ENCODE data around the gene MS4A7.

GRCh38 chr11:60360621-60361020 lies 17.7 kb upstream of the MS4A7 start:
- TF ChIP-seq CTCF (conservative IDR thresholded peaks at IDR 0.05; ENCODE audit: low read length) (no peak), EZH2phosphoT487 (IDR thresholded peaks at IDR 0.05; ENCODE audit: borderline replicate concordance) (no peak)
